Osteocyte (in vitro differentiated cells): ENCODE measurements around the gene OSBP2. TPM values are rescaled to one million over a fixed set of nuclear protein-coding genes. Genes with fewer than 3 reads are reported as not detected.
A peak's percentile ranks its signal among the peaks of the same experiment; 100 is the strongest.

Experiments used
- DNase-seq: peaks from one replicate; pipeline ENCODE4 v3.0.0; 2021; ENCODE audit warnings: mixed read lengths; ENCODE audit not compliant: unreplicated experiment; ENCODE audit errors: extremely low spot score
- H3K27ac Mint-ChIP-seq: one replicate; pipeline ENCODE4 v1.8.0; 2021; ENCODE audit warnings: mild to moderate bottlenecking, mixed read lengths; ENCODE audit not compliant: unreplicated experiment
- H3K27me3 Mint-ChIP-seq: one replicate; pipeline ENCODE4 v1.8.0; 2021; ENCODE audit warnings: mixed read lengths; ENCODE audit not compliant: unreplicated experiment
- H3K36me3 Mint-ChIP-seq: one replicate; pipeline ENCODE4 v1.8.0; 2021; ENCODE audit warnings: mixed read lengths; ENCODE audit not compliant: unreplicated experiment
- H3K4me1 Mint-ChIP-seq: one replicate; pipeline ENCODE4 v1.8.0; 2021; ENCODE audit warnings: mixed read lengths; ENCODE audit not compliant: unreplicated experiment
- H3K4me3 Mint-ChIP-seq: one replicate; pipeline ENCODE4 v1.8.0; 2021; ENCODE audit warnings: mild to moderate bottlenecking, moderate library complexity, mixed read lengths; ENCODE audit not compliant: unreplicated experiment
- H3K9me3 Mint-ChIP-seq: one replicate; pipeline ENCODE4 v1.8.0; 2021; ENCODE audit warnings: mixed read lengths; ENCODE audit not compliant: unreplicated experiment
- CTCF ChIP-seq: fragments of 200-600 bp; sonication (generic); IDR thresholded peaks from 2 replicates; pipeline ENCODE4 v1.5.0; 2021; ENCODE audit warnings: antibody characterized with exemption, mild to moderate bottlenecking, moderate library complexity
- total RNA-seq: library from RNA; stranded (reverse); gene quantifications from 2 replicates; pipeline ENCODE4 v1.2.1, GENCODE V29; 2021

The OSBP2 gene
- total RNA-seq, 1 donor from 2014 or later: 3.8 TPM

GRCh38 chr22:30763815-30764673 is 69.4 kb downstream of the OSBP2 start:
- H3K36me3 Mint-ChIP-seq: no peaks in the 10 kb centered on the region
- peak; percentile 76 for TF ChIP-seq CTCF
- H3K4me3 Mint-ChIP-seq: no peak overlapping the region
- H3K9me3 Mint-ChIP-seq: no peaks in the 10 kb centered on the region
- peaks cover 1% of the 10 kb centered on the region for H3K4me1 Mint-ChIP-seq
- H3K27ac Mint-ChIP-seq: no peak overlapping the region
- H3K27me3 Mint-ChIP-seq: no peaks in the 10 kb centered on the region
- DNase-seq: no peak

- no peak for TF ChIP-seq CTCF
These were observed 73.0 kb downstream of the OSBP2 start for GRCh38 chr22:30767661-30768060.

GRCh38 chr22:30770716-30771115 is 76.0 kb downstream of the OSBP2 start:
- Mint-ChIP-seq H3K27me3 (no peaks in the 10 kb centered on the region), H3K9me3 (no peaks in the 10 kb centered on the region), H3K27ac (no peak overlapping the region), H3K4me3 (no peak overlapping the region), H3K4me1 (no peaks in the 10 kb centered on the region), H3K36me3 (no peaks in the 10 kb centered on the region)
- TF ChIP-seq CTCF: no peak
- no peak for DNase-seq

More at GRCh38 chr22:30767661-30768060, 73.0 kb downstream of the OSBP2 start:
- no peaks in the 10 kb centered on the region for H3K36me3 Mint-ChIP-seq
- no peaks in the 10 kb centered on the region for H3K9me3 Mint-ChIP-seq
- no peak for DNase-seq
- no peak overlapping the region for H3K4me3 Mint-ChIP-seq
- peaks cover 1% of the 10 kb centered on the region for H3K4me1 Mint-ChIP-seq
- no peaks in the 10 kb centered on the region for H3K27me3 Mint-ChIP-seq
- H3K27ac Mint-ChIP-seq: no peak overlapping the region

GRCh38 chr22:30773919-30774318 is 79.2 kb downstream of the OSBP2 start:
- Mint-ChIP-seq H3K27ac (no peak overlapping the region), H3K36me3 (no peaks in the 10 kb centered on the region), H3K4me1 (no peaks in the 10 kb centered on the region), H3K27me3 (no peaks in the 10 kb centered on the region), H3K4me3 (no peak overlapping the region), H3K9me3 (no peaks in the 10 kb centered on the region)
- no peak for DNase-seq
- TF ChIP-seq CTCF: no peak

GRCh38 chr22:30774566-30774965 is 79.9 kb downstream of the OSBP2 start:
- Mint-ChIP-seq H3K4me1 (no peaks in the 10 kb centered on the region), H3K36me3 (no peaks in the 10 kb centered on the region), H3K27me3 (no peaks in the 10 kb centered on the region), H3K9me3 (no peaks in the 10 kb centered on the region), H3K27ac (no peak overlapping the region), H3K4me3 (no peak overlapping the region)
- TF ChIP-seq CTCF: no peak
- no peak for DNase-seq
